ENCODE results near the gene CAMK2A.
"Not testable (repeated sequence)": the region's sequence is repeated elsewhere in the genome, so short reads cannot be mapped to it uniquely, and the experiment has no call there.

The CAMK2A gene

DNA sequence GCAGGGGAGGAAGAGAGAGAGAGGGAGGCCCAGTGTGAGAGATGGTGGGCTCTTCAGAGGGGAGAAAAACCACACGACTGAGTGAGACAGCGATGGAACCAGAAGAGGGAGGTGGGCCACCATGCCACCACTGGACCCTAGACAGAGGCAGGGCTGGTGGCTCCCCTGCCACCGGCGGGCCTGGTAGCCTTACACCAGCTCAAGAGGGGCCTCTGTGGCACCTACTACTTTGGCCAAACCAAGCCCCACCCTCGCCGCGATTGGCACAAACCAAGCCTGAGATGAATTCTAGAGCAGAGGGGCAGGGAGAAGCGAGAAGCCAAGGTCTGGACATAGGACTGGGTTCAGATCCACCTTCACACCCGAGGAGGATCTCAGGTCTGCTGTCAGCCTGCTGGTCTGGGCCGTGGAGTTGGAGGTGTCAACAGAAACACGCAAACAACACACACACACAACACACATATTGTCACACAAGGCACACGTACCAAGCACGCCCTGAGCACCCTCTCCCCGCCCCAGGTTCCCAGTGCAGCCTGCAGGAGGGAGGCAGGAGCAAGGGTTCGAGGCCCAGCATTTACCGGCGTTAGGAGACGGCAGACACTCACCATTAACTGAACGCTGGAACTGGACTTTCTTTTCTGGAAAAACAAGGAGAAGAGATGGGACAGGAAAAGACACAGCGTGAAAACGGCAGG, 50.3 kb downstream of the CAMK2A start:
- Mint-ChIP-seq H3K4me1 (ENCODE audit: low read depth) (no peaks in the 10 kb centered on the region), H3K27me3 (ENCODE audit: low read depth) (no peaks in the 10 kb centered on the region), H3K36me3 (ENCODE audit: low read depth) (no peaks in the 10 kb centered on the region), H3K9me3 (no peaks in the 10 kb centered on the region), H3K27ac (no peak overlapping the region), H3K4me3 (no peak overlapping the region)

DNA sequence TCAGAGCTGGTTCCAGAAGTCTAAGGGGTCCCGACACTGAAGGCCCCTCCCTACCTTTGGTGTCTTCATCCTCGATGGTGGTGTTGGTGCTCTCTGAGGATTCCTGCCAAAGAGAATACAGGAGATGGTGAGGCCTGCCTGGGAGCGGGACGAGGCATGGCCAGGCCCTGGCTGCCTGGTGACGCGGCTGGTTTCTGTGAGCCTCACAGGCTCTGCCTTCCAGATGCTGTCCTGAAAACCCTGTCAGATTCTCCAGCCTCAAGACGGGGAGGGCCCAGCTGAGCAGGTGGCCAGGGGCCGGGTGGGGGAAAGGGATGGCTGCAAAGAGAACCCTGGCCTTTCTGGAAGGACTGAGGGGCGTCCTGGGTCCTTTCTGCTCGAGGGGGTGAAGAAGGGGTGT, 50.9 kb downstream of the CAMK2A start:
- Mint-ChIP-seq H3K4me1 (ENCODE audit: low read depth) (no peaks in the 10 kb centered on the region), H3K27ac (no peak overlapping the region), H3K27me3 (ENCODE audit: low read depth) (no peaks in the 10 kb centered on the region), H3K36me3 (ENCODE audit: low read depth) (no peaks in the 10 kb centered on the region), H3K9me3 (no peaks in the 10 kb centered on the region), H3K4me3 (no peak overlapping the region)

DNA sequence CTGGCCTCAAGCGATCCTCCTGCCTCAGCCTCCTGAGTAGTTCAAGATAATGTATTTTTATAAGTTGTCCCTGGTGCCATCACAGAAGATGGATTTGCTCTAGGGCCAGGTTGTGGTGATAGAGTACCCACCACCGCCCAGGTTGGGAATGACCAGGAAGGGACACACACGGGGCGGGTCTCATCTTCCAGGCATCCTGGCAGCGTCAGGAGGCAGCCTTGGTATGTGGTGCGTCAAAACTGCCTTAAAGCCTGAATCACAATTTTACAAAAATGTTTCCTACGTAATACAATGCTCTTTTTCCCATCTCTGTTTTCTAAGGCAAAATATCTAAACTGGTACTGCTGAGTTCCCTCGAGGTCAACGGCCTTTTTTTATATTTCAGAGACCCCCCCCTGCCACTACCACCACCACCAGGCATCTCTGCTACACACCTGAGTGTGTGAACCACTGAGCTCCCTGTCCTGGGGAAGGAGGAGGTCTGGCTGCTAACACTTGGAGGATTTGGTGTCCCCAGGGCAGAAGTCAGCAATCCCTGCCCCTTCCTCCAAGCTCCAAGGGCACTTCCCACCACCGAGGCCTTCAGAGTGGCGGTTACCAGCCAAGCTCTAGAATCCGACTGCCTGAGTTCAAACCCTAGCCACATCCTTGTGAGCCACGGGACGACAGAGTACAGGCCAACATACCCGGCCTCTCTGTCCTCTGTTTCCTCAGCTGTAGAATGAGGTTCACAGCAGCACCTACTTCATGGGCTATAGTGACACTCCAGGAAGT, 52.4 kb downstream of the CAMK2A start:
- Mint-ChIP-seq H3K27me3 (ENCODE audit: low read depth) (no peaks in the 10 kb centered on the region), H3K4me3 (no peak overlapping the region), H3K4me1 (ENCODE audit: low read depth) (no peaks in the 10 kb centered on the region), H3K27ac (no peak overlapping the region), H3K9me3 (no peaks in the 10 kb centered on the region), H3K36me3 (ENCODE audit: low read depth) (no peaks in the 10 kb centered on the region)

DNA sequence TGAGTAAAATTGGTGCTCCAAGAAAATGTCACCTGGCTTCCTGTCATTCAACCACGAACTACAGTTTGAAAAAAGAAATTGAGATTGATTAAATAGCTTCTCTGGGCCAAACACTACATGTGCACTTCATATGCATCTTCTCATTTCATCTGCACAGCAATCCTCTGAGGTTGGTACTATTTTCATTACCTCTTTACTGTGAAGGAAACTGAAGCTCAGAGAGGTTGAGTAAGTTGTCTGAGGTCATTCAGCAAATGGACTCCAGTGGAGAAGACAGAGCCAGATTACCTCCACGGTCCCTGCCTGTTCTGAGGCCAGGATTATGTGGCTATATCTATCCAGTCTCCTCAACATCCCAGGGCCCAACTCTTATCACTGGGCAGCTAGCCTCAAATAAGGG, 53.3 kb downstream of the CAMK2A start:
- H3K9me3 Mint-ChIP-seq, result no peaks in the 10 kb centered on the region
- no peaks in the 10 kb centered on the region for H3K4me1 Mint-ChIP-seq (ENCODE audit: low read depth)
- no peak overlapping the region for H3K27ac Mint-ChIP-seq
- H3K27me3 Mint-ChIP-seq (ENCODE audit: low read depth), result no peaks in the 10 kb centered on the region
- H3K4me3 Mint-ChIP-seq, result no peak overlapping the region
- H3K36me3 Mint-ChIP-seq (ENCODE audit: low read depth), result no peaks in the 10 kb centered on the region

DNA sequence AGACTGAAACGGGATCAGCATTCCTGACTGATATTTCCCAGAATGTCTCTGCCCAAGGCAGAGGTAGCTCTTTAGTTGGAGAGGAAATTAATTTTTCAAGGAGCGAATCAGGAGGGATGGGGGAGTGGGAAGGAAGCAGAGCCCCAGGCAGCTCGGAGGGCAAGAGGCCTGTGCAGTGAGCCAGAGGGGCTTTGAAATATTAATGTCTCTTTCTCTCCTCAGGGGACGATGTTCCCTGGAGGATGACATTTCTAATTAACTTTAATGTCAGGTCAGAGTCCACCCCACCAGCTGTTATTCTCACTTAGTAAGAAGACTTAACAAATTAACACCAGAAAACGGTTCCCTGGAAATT, 54.1 kb downstream of the CAMK2A start:
- Mint-ChIP-seq H3K4me3 (no peak overlapping the region), H3K9me3 (no peaks in the 10 kb centered on the region), H3K27me3 (ENCODE audit: low read depth) (no peaks in the 10 kb centered on the region), H3K36me3 (ENCODE audit: low read depth) (no peaks in the 10 kb centered on the region), H3K4me1 (ENCODE audit: low read depth) (no peaks in the 10 kb centered on the region), H3K27ac (no peak overlapping the region)

- Mint-ChIP-seq H3K4me1 (ENCODE audit: low read depth) (no peaks in the 10 kb centered on the region), H3K36me3 (ENCODE audit: low read depth) (no peaks in the 10 kb centered on the region), H3K4me3 (no peak overlapping the region), H3K9me3 (no peaks in the 10 kb centered on the region), H3K27ac (no peak overlapping the region), H3K27me3 (ENCODE audit: low read depth) (no peaks in the 10 kb centered on the region)
These were observed 54.7 kb downstream of the CAMK2A start for GRCh38 chr5:150234576-150235499.

DNA sequence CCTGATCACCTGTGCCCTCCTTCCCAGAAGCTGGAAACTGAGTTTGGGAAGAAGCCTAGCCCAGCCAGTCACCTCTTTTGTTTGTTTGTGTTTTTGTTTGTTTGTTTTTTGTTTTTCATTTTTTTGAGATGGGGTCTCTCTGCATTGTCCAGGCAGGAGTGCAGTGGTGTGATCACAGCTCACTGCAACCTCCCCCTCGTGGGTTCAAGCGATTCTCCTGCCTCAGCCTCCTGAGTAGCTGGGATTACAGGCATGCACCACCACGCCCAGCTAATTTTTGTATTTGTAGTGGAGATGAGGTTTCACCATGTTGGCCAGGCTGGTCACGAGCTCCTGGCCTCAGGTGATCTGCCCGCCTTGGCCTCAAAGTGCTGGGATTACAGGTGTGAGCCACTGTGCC, 55.9 kb downstream of the CAMK2A start:
- H3K4me1 Mint-ChIP-seq (ENCODE audit: low read depth); H3K27me3 Mint-ChIP-seq (ENCODE audit: low read depth); H3K9me3 Mint-ChIP-seq; H3K27ac Mint-ChIP-seq; H3K4me3 Mint-ChIP-seq; H3K36me3 Mint-ChIP-seq (ENCODE audit: low read depth): not testable (repeated sequence)

DNA sequence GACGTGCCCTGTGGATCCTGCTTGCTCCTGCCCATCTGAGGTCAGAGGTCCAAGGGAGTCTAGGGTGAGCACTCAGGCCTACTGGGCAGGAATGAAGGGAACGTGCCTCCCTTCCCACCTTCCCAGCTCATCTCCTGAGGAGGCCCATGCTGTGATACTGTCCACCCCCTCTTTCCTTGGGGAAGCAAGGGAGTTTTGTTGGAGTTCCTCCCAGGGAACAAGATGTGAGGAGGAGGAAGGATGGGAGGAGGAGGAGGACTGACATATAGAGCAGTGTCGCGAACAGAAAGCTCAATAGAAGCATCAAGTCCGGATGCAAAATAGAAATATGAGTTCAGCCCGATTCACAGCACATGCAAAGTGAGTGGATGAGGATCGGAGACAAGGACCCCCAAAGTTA, 58.7 kb downstream of the CAMK2A start:
- H3K27ac Mint-ChIP-seq, result no peak overlapping the region
- no peak overlapping the region for H3K4me3 Mint-ChIP-seq
- no peaks in the 10 kb centered on the region for H3K4me1 Mint-ChIP-seq (ENCODE audit: low read depth)
- no peaks in the 10 kb centered on the region for H3K36me3 Mint-ChIP-seq (ENCODE audit: low read depth)
- H3K27me3 Mint-ChIP-seq (ENCODE audit: low read depth), result no peaks in the 10 kb centered on the region
- no peaks in the 10 kb centered on the region for H3K9me3 Mint-ChIP-seq

DNA sequence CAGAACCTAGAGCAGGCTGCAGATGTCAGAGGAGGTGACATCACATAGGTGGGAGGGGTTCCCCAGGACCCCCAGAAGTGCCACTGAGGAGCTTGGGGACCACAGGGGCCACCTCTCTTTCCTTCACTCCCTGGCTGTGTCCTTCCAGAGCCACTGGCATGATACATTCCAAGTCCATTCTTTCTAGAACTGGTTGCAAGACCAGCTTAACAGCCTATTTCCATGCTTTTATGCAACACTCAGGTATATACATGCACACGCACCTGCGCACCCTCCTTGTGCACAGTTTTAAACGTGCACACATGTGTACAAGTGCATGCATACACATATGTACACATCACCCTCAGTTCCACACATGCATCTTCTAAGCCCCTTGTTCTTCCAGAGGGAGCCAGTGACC, 60.0 kb downstream of the CAMK2A start:
- Mint-ChIP-seq H3K9me3 (no peaks in the 10 kb centered on the region), H3K36me3 (ENCODE audit: low read depth) (no peaks in the 10 kb centered on the region), H3K27me3 (ENCODE audit: low read depth) (no peaks in the 10 kb centered on the region), H3K27ac (no peak overlapping the region), H3K4me3 (no peak overlapping the region), H3K4me1 (ENCODE audit: low read depth) (no peaks in the 10 kb centered on the region)

GRCh38 chr5:150227606-150228273, 61.8 kb downstream of the CAMK2A start:
- Mint-ChIP-seq H3K27ac (no peak overlapping the region), H3K27me3 (ENCODE audit: low read depth) (no peaks in the 10 kb centered on the region), H3K9me3 (no peaks in the 10 kb centered on the region), H3K4me1 (ENCODE audit: low read depth) (no peaks in the 10 kb centered on the region), H3K36me3 (ENCODE audit: low read depth) (no peaks in the 10 kb centered on the region), H3K4me3 (no peak overlapping the region)

DNA sequence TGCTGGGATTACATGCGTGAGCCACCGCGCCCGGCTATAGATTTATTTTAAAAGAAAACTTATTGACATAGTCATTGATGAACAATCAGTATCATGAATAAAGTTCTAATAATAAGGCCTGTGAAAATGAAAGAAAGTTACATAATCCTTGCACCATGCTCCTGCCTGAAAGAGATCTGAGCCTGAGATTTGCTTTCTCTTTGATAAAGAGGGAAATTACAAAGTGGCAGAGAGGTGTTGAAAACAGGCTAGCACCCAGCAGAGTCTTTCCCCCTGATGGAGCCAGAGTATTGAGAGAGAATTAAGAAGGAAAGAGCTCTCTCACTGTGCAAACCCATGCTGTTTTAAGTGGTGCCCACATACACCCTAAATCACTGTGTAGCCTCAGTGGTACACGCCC, 62.5 kb downstream of the CAMK2A start:
- Mint-ChIP-seq H3K4me3 (no peak overlapping the region), H3K27ac (no peak overlapping the region), H3K4me1 (ENCODE audit: low read depth) (no peaks in the 10 kb centered on the region), H3K27me3 (ENCODE audit: low read depth) (no peaks in the 10 kb centered on the region), H3K9me3 (no peaks in the 10 kb centered on the region), H3K36me3 (ENCODE audit: low read depth) (no peaks in the 10 kb centered on the region)

DNA sequence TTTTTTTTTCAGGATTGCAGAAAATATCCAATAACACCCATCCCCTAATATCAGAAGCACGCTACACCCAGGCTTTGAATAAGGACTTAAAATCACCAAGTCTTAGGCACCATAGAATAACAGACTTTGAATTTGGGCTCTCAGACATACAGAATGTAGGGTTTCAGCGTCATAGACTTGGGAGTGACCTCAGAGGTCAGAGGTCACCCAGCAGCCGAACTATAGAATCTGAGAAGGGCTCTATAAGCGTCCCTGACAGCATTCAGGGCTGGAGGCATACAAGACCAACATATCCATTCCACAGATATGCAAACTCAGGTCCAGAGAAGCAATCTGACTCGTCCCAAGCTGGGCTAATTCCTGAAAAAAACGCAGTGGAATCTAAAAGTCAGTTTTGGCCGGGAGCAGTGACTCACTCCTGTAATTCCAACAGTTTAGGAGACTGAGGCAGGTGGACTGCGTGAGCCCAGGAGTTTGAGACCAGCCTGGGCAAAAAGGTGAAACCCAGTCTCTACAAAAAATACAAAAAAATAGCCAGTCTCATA, 65.0 kb downstream of the CAMK2A start:
- H3K27ac Mint-ChIP-seq, result no peak overlapping the region
- H3K9me3 Mint-ChIP-seq, result no peaks in the 10 kb centered on the region
- no peak overlapping the region for H3K4me3 Mint-ChIP-seq
- no peaks in the 10 kb centered on the region for H3K36me3 Mint-ChIP-seq (ENCODE audit: low read depth)
- no peaks in the 10 kb centered on the region for H3K4me1 Mint-ChIP-seq (ENCODE audit: low read depth)
- no peaks in the 10 kb centered on the region for H3K27me3 Mint-ChIP-seq (ENCODE audit: low read depth)

DNA sequence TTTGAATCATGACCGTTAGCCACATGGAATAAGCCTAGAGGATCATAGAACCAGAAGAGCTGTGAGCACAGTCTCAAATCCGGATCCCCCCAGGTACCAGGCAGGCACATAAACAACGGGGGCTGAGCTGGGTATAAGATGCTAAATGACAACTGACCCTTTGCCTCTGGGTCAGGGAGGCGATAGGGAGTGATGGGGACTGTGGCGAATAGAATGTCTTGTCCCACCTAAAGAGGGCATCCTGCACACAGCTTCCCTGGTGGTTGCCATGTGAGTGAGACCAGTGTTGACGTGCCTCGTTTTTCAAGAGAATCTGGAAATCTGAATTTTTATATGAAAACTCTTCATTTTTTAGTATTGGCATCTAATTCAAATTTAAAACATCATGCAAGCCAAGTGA, 66.1 kb downstream of the CAMK2A start:
- Mint-ChIP-seq H3K9me3 (no peaks in the 10 kb centered on the region), H3K36me3 (ENCODE audit: low read depth) (no peaks in the 10 kb centered on the region), H3K4me3 (no peak overlapping the region), H3K27me3 (ENCODE audit: low read depth) (no peaks in the 10 kb centered on the region), H3K27ac (no peak overlapping the region), H3K4me1 (ENCODE audit: low read depth) (no peaks in the 10 kb centered on the region)

DNA sequence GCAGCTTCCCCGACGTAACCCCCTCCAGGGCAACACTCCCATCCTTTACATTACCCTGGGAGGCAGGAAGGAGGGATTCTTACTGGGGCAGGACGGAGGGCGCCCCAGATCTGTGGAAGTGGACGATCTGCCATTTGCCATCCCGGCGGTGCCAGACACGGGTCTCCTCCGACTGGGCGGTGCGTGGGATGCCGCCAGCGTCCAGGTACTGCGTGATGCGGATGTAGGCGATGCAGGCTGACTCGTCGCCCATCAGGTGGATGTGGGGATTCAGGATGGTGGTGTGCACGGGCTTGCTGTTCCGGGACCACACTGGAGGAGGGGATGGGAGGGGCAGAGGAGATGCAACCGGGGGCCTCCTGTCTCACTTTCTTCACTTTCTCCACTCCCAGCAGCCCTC, 66.7 kb downstream of the CAMK2A start:
- Mint-ChIP-seq H3K9me3 (no peaks in the 10 kb centered on the region), H3K4me3 (no peak overlapping the region), H3K27ac (no peak overlapping the region), H3K36me3 (ENCODE audit: low read depth) (no peaks in the 10 kb centered on the region), H3K27me3 (ENCODE audit: low read depth) (no peaks in the 10 kb centered on the region), H3K4me1 (ENCODE audit: low read depth) (no peaks in the 10 kb centered on the region)
